Heart left ventricle (tissue), 16 donors: ENCODE measurements around the gene LIN54. TPM values are rescaled to one million over a fixed set of nuclear protein-coding genes. Genes with fewer than 3 reads are reported as not detected.

Experiments
- ATAC-seq, 4 donors: fragments of 200-7000 bp; cut with Tn5 transposase; one replicate each; pipeline ENCODE4 v1.9.1; 2020 to 2022; ENCODE audit warnings: moderate library complexity in 4 of 4, mild to moderate bottlenecking in 3 of 4, moderate number of reproducible peaks in 1 of 4
- DNase-seq, 5 donors: peaks; one replicate each; pipeline ENCODE4 v3.0.0-alpha.2; 2020
- H3K27ac ChIP-seq, 12 donors: fragments of 200-600 bp; sonication (generic) in 4 of 12; one replicate each; pipeline versions ENCODE4 v1.5.0 to v1.8.0; 2016 to 2022; ENCODE audit warnings: mild to moderate bottlenecking in 2 of 12
- H3K27me3 ChIP-seq, 9 donors: fragments of 200-600 bp; sonication (generic) in 2 of 9; one replicate each; pipeline versions ENCODE4 v1.5.1 to v1.8.0; 2016 to 2022; ENCODE audit warnings: mild to moderate bottlenecking in 3 of 9
- H3K36me3 ChIP-seq, 9 donors: fragments of 200-600 bp; sonication (generic) in 2 of 9; one replicate each; pipeline versions ENCODE4 v1.5.0 to v1.8.0; 2018 to 2022; ENCODE audit warnings: mild to moderate bottlenecking in 2 of 9
- H3K4me1 ChIP-seq, 12 donors: fragments of 200-600 bp; sonication (generic) in 4 of 12; one replicate each; pipeline versions ENCODE4 v1.5.0 to v1.8.0; 2016 to 2022; ENCODE audit warnings: mild to moderate bottlenecking in 3 of 12
- H3K4me3 ChIP-seq, 12 donors: fragments of 200-600 bp; sonication (generic) in 4 of 12; one replicate each; pipeline versions ENCODE4 v1.5.0 to v1.8.0; 2017 to 2022; ENCODE audit warnings: mild to moderate bottlenecking in 9 of 12, moderate library complexity in 4 of 12
- H3K9me3 ChIP-seq, 12 donors: fragments of 200-600 bp; sonication (generic) in 4 of 12; one replicate each; pipeline versions ENCODE4 v1.5.0 to v1.8.0; 2016 to 2022; ENCODE audit warnings: mild to moderate bottlenecking in 1 of 12
- CTCF ChIP-seq, 12 donors: fragments of 200-600 bp; sonication (generic) in 4 of 12; IDR thresholded peaks; one replicate each; pipeline versions ENCODE4 v1.5.0 to v1.8.0; 2018 to 2022; ENCODE audit warnings: antibody characterized with exemption in 12 of 12, mild to moderate bottlenecking in 5 of 12
- POLR2A ChIP-seq, 2 donors: fragments of 450-650 bp; IDR thresholded peaks; one replicate each; pipeline ENCODE4 v1.6.1; 2017; ENCODE audit warnings: antibody characterized with exemption in 2 of 2, mild to moderate bottlenecking in 2 of 2, moderate library complexity in 2 of 2
- WGBS, 4 donors: extraction: QIAGEN DNeasy Blood & Tissue Kit in 2 of 4; methylation state at CpG; one replicate each; pipeline versions ENCODE4 v1.1.5 to v1.1.7; 2013 to 2018; 5-methylcytosine and 5-hydroxymethylcytosine counted together
- intact Hi-C, 10 donors: fragments of 100-400 bp; cut with DNase I; formaldehyde crosslinking; loops; one replicate each; pipeline versions ENCODE4 v1.11.1 to v1.14.2; 2022
- polyA plus RNA-seq, 2 donors: library from polyadenylated mRNA; stranded (reverse); fragments of 200-250 nt; gene quantifications; one replicate each; pipeline ENCODE4 v1.2.3, GENCODE V29; 2013
- total RNA-seq, 9 donors: library from RNA; depleted of rRNA in 2 of 9; stranded (reverse); fragments of >200 nt in 2 of 9; fragmentation: NEBNext Ultra II Directional in 3 of 9; extraction: Animal tissue kit (Norgen Biotek cat#: 25700) in 3 of 9; gene quantifications; one replicate each; pipeline versions ENCODE4 v1.1.0 to v1.2.4, GENCODE V29; 2016 to 2023
- donor health status: ischemic (EF 13 %, LVEDD 7.1; RV severe dilation, severe dysfunction).
- donor health status: healthy with polysubstance abuse.
- donor health status: DM: no; HTN: yes; CAD: no.
- donor health status: DM: no; HTN: no; CAD: no.
- donor health status: ischemic (EF 25% LVEDD 6.9; RV normal size, moderate dysfunction).
- donor health status: ischemic (EF 25% LVEDD 5.7; RV mildly dilated, moderate dysfunction).
- donor health status: healthy.
- donor health status: DM: yes; HTN: yes; CAD: no.
- donor health status: ischemic (EF 35%, LVEDD 5.7; RV mildly dilated, moderate dysfunction).
- donor health status: nonischemic (EF 11% LVEDD 7.7; RV severe dilation, severe dysfunction).
- donor health status: DM: yes; HTN: yes; CAD: no.
- donor health status: PGD.
- donor health status: ischemic (EF 29% LVEDD 5.4; RV normal size, mild dysfunction).
- donor health status: nonischemic (EF 23%, LVEDD 6.1; RV moderate dilation, normal function).

LIN54 gene
- total and polyA plus RNA-seq, 11 donors, result 1.6 to 11.4 (median 7.1) TPM

GRCh38 chr4:82957045-82957444 lies 53.6 kb downstream of the LIN54 start:
- H3K9me3 ChIP-seq, result peaks cover 0 to 3% (median 0%) of the 10 kb centered on the region in 12 donors
- no peaks in the 10 kb centered on the region for H3K4me1 ChIP-seq
- intact Hi-C loops, result no loop called here
- no peak overlapping the region for H3K27ac ChIP-seq
- H3K27me3 ChIP-seq, result no peaks in the 10 kb centered on the region
- ATAC-seq (no peak), DNase-seq (no peak)
- H3K4me3 ChIP-seq, result no peak overlapping the region
- TF ChIP-seq CTCF (IDR thresholded peaks at IDR 0.05), result no peak
- no peak for TF ChIP-seq POLR2A (IDR thresholded peaks at IDR 0.05)
- WGBS, 4 donors, result 77 to 97% (median 83%) methylated on average over 1 of the region's 1 CpG
- H3K36me3 ChIP-seq, result peaks cover 0 to 16% (median 11%) of the 10 kb centered on the region in 9 donors

GRCh38 chr4:82954212-82954611 lies 56.4 kb downstream of the LIN54 start:
- Histone ChIP-seq H3K27me3 (no peaks in the 10 kb centered on the region), H3K4me1 (no peaks in the 10 kb centered on the region), H3K36me3 (peaks cover 0 to 4% (median 0%) of the 10 kb centered on the region in 9 donors), H3K27ac (no peak overlapping the region), H3K9me3 (peaks cover 0 to 3% (median 0%) of the 10 kb centered on the region in 12 donors), H3K4me3 (no peak overlapping the region)
- intact Hi-C loops, result no loop called here
- WGBS, 4 donors, result 96 to 98% (median 98%) methylated on average over 4 of the region's 4 CpGs
- no peak for DNase-seq
- TF ChIP-seq CTCF (IDR thresholded peaks at IDR 0.05), result no peak
- TF ChIP-seq POLR2A (IDR thresholded peaks at IDR 0.05), result no peak
- ATAC-seq, result no peak

- intact Hi-C loops, result no loop called here
- Histone ChIP-seq H3K36me3 (peaks cover 0 to 5% (median 0%) of the 10 kb centered on the region in 9 donors), H3K4me3 (no peak overlapping the region), H3K27ac (no peak overlapping the region), H3K4me1 (peaks cover 0 to 9% (median 0%) of the 10 kb centered on the region in 12 donors), H3K9me3 (peaks cover 0 to 3% (median 0%) of the 10 kb centered on the region in 12 donors), H3K27me3 (no peaks in the 10 kb centered on the region)
- DNase-seq (no peak), ATAC-seq (no peak)
- TF ChIP-seq CTCF (IDR thresholded peaks at IDR 0.05), result no peak
- no peak for TF ChIP-seq POLR2A (IDR thresholded peaks at IDR 0.05)
- 93 to 99% (median 96%) methylated on average over 2 of the region's 2 CpGs for WGBS, 4 donors
Observed at GRCh38 chr4:82951196-82951595, 59.4 kb downstream of the LIN54 start.

- TF ChIP-seq POLR2A (IDR thresholded peaks at IDR 0.05) (no peak), CTCF (IDR thresholded peaks at IDR 0.05) (no peak)
- 94 to 98% (median 96%) methylated on average over 1 of the region's 1 CpG for WGBS, 4 donors
- Histone ChIP-seq H3K27ac (no peak overlapping the region), H3K4me3 (no peak overlapping the region), H3K27me3 (no peaks in the 10 kb centered on the region), H3K9me3 (peaks cover 0 to 3% (median 0%) of the 10 kb centered on the region in 12 donors), H3K4me1 (peaks cover 0 to 9% (median 0%) of the 10 kb centered on the region in 12 donors), H3K36me3 (peaks cover 0 to 14% (median 8%) of the 10 kb centered on the region in 9 donors)
- intact Hi-C loops, result no loop called here
- DNase-seq (no peak), ATAC-seq (no peak)
Observed at GRCh38 chr4:82948647-82949204, 61.9 kb downstream of the LIN54 start.
